HG03280 (cell line): ENCODE data around the gene NUDT16L1.
A peak's percentile ranks its signal among the peaks of the same experiment; 100 is the strongest.

Source experiments
- ATAC-seq: cut with Tn5 transposase; IDR thresholded peaks from one replicate; pipeline ENCODE4 v1.9.1; 2021; ENCODE audit warnings: mild to moderate bottlenecking, moderate library complexity; ENCODE audit not compliant: unreplicated experiment

Gene NUDT16L1

GRCh38 chr16:4693956-4694641, 737 bp downstream of the NUDT16L1 start:
- ATAC-seq = peak; percentile 6

- no peak for ATAC-seq
These were observed 1.5 kb downstream of the NUDT16L1 start for GRCh38 chr16:4694642-4695451.

- no peak for ATAC-seq
These were observed 2.3 kb downstream of the NUDT16L1 start for GRCh38 chr16:4695473-4696171.

- ATAC-seq = no peak
These were observed 3.0 kb downstream of the NUDT16L1 start for GRCh38 chr16:4696172-4696904.

- no peak for ATAC-seq
These were observed 3.8 kb downstream of the NUDT16L1 start for GRCh38 chr16:4696905-4697847.

GRCh38 chr16:4697848-4698291, 4.5 kb downstream of the NUDT16L1 start:
- no peak for ATAC-seq

GRCh38 chr16:4698321-4699045, 5.1 kb downstream of the NUDT16L1 start:
- no peak for ATAC-seq

- ATAC-seq = no peak
These were observed 5.7 kb downstream of the NUDT16L1 start for GRCh38 chr16:4699046-4699556.

GRCh38 chr16:4700380-4700996, 7.1 kb downstream of the NUDT16L1 start:
- no peak for ATAC-seq

- no peak for ATAC-seq
These were observed 7.8 kb downstream of the NUDT16L1 start for GRCh38 chr16:4700997-4701743.

GRCh38 chr16:4701791-4702465, 8.6 kb downstream of the NUDT16L1 start:
- ATAC-seq = no peak

- ATAC-seq = no peak
These were observed 9.1 kb downstream of the NUDT16L1 start for GRCh38 chr16:4702466-4702808.

- ATAC-seq = no peak
These were observed 10.5 kb downstream of the NUDT16L1 start for GRCh38 chr16:4703906-4704305.

- no peak for ATAC-seq
These were observed 11.1 kb downstream of the NUDT16L1 start for GRCh38 chr16:4704491-4704890.

- no peak for ATAC-seq
These were observed 11.6 kb downstream of the NUDT16L1 start for GRCh38 chr16:4704913-4705312.

GRCh38 chr16:4706871-4707270, 13.5 kb downstream of the NUDT16L1 start:
- ATAC-seq = no peak

GRCh38 chr16:4709481-4709880, 16.1 kb downstream of the NUDT16L1 start:
- ATAC-seq = no peak
